Measurements from ENCODE around the gene CSF1R. TPM values are rescaled to one million over a fixed set of nuclear protein-coding genes. Genes with fewer than 3 reads are reported as not detected.
A peak's percentile ranks its signal among the peaks of the same experiment; 100 is the strongest.

CSF1R gene
- total RNA-seq, 3 donors from 2014 or later (not counting 1 experiment from before 2014, with no cell fraction given) = 4.9 to 39.0 (median 7.8) TPM

DNA sequence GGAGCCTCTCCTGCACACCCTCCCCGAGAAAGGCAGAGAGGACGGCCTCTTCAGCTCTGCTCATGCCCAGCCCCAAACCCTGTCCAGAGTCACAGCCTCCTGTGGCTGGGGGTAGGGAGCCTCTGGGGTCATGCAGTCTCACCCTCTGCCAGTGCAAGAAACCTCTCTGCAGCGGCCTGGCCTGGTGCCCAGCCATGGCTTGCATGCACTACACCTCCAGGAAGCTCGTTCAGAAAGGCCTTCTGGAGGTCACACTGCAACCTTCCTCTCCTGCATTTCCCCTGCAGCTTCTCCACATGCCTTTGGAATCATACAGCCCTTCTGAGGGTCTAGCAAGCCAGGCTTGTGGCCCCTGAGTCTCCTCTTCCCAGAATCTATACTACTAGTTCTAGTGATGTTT is 17.9 kb downstream of the CSF1R start:
- WGBS (ENCODE audit: insufficient coverage) = 56% methylated on average over 4 of the region's 4 CpGs
- TF ChIP-seq, protein P1, sequence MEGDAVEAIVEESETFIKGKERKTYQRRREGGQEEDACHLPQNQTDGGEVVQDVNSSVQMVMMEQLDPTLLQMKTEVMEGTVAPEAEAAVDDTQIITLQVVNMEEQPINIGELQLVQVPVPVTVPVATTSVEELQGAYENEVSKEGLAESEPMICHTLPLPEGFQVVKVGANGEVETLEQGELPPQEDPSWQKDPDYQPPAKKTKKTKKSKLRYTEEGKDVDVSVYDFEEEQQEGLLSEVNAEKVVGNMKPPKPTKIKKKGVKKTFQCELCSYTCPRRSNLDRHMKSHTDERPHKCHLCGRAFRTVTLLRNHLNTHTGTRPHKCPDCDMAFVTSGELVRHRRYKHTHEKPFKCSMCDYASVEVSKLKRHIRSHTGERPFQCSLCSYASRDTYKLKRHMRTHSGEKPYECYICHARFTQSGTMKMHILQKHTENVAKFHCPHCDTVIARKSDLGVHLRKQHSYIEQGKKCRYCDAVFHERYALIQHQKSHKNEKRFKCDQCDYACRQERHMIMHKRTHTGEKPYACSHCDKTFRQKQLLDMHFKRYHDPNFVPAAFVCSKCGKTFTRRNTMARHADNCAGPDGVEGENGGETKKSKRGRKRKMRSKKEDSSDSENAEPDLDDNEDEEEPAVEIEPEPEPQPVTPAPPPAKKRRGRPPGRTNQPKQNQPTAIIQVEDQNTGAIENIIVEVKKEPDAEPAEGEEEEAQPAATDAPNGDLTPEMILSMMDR (IDR thresholded peaks at IDR 0.05) = no peak
- intact Hi-C loops (cut with micrococcal nuclease) = no loop called here
- DNase-seq (no peak), ATAC-seq (no peak)
- H3K36me3 Mint-ChIP-seq = no peaks in the 10 kb centered on the region
- peaks cover 38 to 39% of the 10 kb centered on the region in 2 donors for H3K27me3 Mint-ChIP-seq (ENCODE audit: low read depth in 2 of 2)
- Histone ChIP-seq H3K27ac (ENCODE audit: low read length) (no peak overlapping the region), H3K4me3 (ENCODE audit: low read length) (no peak overlapping the region), H3K27me3 (ENCODE audit: control insufficient read depth, insufficient read depth, low read length) (no peaks in the 10 kb centered on the region), H3K36me3 (ENCODE audit: control insufficient read depth, insufficient read depth, low read length) (no peaks in the 10 kb centered on the region), H3K9me3 (ENCODE audit: control insufficient read depth, insufficient read depth, low read length) (no peaks in the 10 kb centered on the region), H3K4me1 (ENCODE audit: control insufficient read depth, insufficient read depth, low read length) (peaks cover 23% of the 10 kb centered on the region)
- H3K4me3 Mint-ChIP-seq = no peak overlapping the region
- H3K4me1 Mint-ChIP-seq = peaks cover 7 to 13% of the 10 kb centered on the region in 2 donors
- no peak overlapping the region for H3K27ac Mint-ChIP-seq
- H3K9me3 Mint-ChIP-seq = no peaks in the 10 kb centered on the region

- Histone ChIP-seq H3K4me1 (ENCODE audit: control insufficient read depth, insufficient read depth, low read length) (peaks cover 23% of the 10 kb centered on the region), H3K27me3 (ENCODE audit: control insufficient read depth, insufficient read depth, low read length) (no peaks in the 10 kb centered on the region), H3K36me3 (ENCODE audit: control insufficient read depth, insufficient read depth, low read length) (no peaks in the 10 kb centered on the region), H3K27ac (ENCODE audit: low read length) (no peak overlapping the region), H3K9me3 (ENCODE audit: control insufficient read depth, insufficient read depth, low read length) (no peaks in the 10 kb centered on the region), H3K4me3 (ENCODE audit: low read length) (no peak overlapping the region)
- H3K9me3 Mint-ChIP-seq = no peaks in the 10 kb centered on the region
- 90% methylated on average over 6 of the region's 6 CpGs for WGBS (ENCODE audit: insufficient coverage)
- intact Hi-C loops (cut with micrococcal nuclease) = no loop called here
- no peaks in the 10 kb centered on the region for H3K36me3 Mint-ChIP-seq
- peaks cover 41 to 42% of the 10 kb centered on the region in 2 donors for H3K27me3 Mint-ChIP-seq (ENCODE audit: low read depth in 2 of 2)
- TF ChIP-seq, protein P1 (IDR thresholded peaks at IDR 0.05) = no peak
- DNase-seq (no peak), ATAC-seq (no peak)
- no peak overlapping the region for H3K27ac Mint-ChIP-seq
- H3K4me1 Mint-ChIP-seq = peaks cover 7 to 13% of the 10 kb centered on the region in 2 donors
- no peak overlapping the region for H3K4me3 Mint-ChIP-seq
These were observed 18.3 kb downstream of the CSF1R start for GRCh38 chr5:150068071-150068470.

DNA sequence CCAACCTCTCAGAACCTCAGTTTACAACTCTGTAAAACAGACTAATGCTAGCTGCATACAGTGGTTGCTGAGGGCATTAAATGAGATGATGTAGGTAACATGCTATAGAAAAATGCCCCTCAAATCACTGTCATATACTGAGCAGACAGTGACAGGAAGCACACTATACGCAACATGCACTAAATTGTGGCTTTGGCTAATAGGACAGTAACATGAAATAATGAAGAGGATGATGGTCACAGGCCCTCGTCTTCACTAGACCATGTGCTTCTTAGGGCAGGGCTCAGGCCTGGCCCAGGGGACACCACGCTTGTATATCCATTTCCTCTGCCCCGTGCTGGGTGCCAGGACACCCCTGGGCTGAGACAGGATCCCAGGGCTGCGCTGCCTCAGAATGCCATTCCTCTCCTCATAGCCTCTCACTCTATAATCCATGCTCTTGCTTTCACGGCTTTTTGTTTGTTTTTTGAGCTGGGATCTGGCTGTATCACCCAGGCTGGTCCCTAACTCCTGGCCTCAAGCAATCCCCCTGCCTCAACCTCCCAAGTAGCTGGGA is 18.9 kb downstream of the CSF1R start:
- H3K36me3 Mint-ChIP-seq = no peaks in the 10 kb centered on the region
- H3K27me3 ChIP-seq (ENCODE audit: control insufficient read depth, insufficient read depth, low read length) = no peaks in the 10 kb centered on the region
- ATAC-seq (peak in 1 of 3 donors; percentile 10), DNase-seq (no peak)
- H3K4me1 Mint-ChIP-seq = peaks cover 7 to 13% of the 10 kb centered on the region in 2 donors
- H3K36me3 ChIP-seq (ENCODE audit: control insufficient read depth, insufficient read depth, low read length) = no peaks in the 10 kb centered on the region
- H3K27me3 Mint-ChIP-seq (ENCODE audit: low read depth in 2 of 2) = peaks cover 40 to 42% of the 10 kb centered on the region in 2 donors
- H3K9me3 Mint-ChIP-seq = no peaks in the 10 kb centered on the region
- H3K9me3 ChIP-seq (ENCODE audit: control insufficient read depth, insufficient read depth, low read length) = no peaks in the 10 kb centered on the region
- H3K4me3 ChIP-seq (ENCODE audit: low read length) = no peak overlapping the region
- H3K27ac Mint-ChIP-seq = no peak overlapping the region
- WGBS (ENCODE audit: insufficient coverage) = 89% methylated on average over 6 of the region's 6 CpGs
- no peak overlapping the region for H3K27ac ChIP-seq (ENCODE audit: low read length)
- H3K4me3 Mint-ChIP-seq = no peak overlapping the region
- intact Hi-C loops (cut with micrococcal nuclease) = no loop called here
- H3K4me1 ChIP-seq (ENCODE audit: control insufficient read depth, insufficient read depth, low read length) = peaks cover 23% of the 10 kb centered on the region
- TF ChIP-seq, protein P1 (IDR thresholded peaks at IDR 0.05) = no peak

DNA sequence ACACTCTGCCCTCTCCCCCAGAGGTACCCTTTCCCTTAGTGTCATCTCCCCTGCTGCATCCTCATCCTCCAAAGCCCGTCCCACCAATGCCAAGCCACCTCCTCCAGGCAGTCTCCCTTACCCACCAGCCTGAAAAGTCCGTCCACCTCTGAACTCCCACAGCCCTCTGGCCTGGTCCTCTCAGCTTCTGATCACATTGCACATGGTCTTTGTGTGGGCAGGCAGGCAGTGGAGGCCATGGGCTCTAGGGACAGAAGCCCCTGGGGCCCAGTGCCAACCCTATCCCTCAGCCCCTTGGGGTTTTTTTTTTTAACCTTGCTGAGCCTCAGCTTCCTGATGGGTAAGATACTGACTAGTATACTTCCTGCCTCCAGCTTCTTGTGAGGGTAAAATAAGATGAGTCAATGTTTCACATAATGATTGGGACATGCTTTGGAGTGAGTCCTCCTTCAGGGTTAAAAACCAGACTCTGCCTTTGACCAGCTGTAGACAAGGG is 19.4 kb downstream of the CSF1R start:
- H3K27ac ChIP-seq (ENCODE audit: low read length) = no peak overlapping the region
- peaks cover 23% of the 10 kb centered on the region for H3K4me1 ChIP-seq (ENCODE audit: control insufficient read depth, insufficient read depth, low read length)
- H3K36me3 ChIP-seq (ENCODE audit: control insufficient read depth, insufficient read depth, low read length) = no peaks in the 10 kb centered on the region
- no peaks in the 10 kb centered on the region for H3K9me3 ChIP-seq (ENCODE audit: control insufficient read depth, insufficient read depth, low read length)
- no peak overlapping the region for H3K4me3 ChIP-seq (ENCODE audit: low read length)
- H3K27me3 ChIP-seq (ENCODE audit: control insufficient read depth, insufficient read depth, low read length) = no peaks in the 10 kb centered on the region
- no peak overlapping the region for H3K4me3 Mint-ChIP-seq
- peaks cover 41 to 43% of the 10 kb centered on the region in 2 donors for H3K27me3 Mint-ChIP-seq (ENCODE audit: low read depth in 2 of 2)
- WGBS (ENCODE audit: insufficient coverage) = 43% methylated on average over 2 of the region's 2 CpGs
- intact Hi-C loops (cut with micrococcal nuclease) = no loop called here
- DNase-seq (no peak), ATAC-seq (peak in 2 of 3 donors; percentile 13 to 18)
- H3K27ac Mint-ChIP-seq = no peak overlapping the region
- TF ChIP-seq, protein P1 (IDR thresholded peaks at IDR 0.05) = no peak
- peaks cover 7 to 13% of the 10 kb centered on the region in 2 donors for H3K4me1 Mint-ChIP-seq
- no peaks in the 10 kb centered on the region for H3K9me3 Mint-ChIP-seq
- H3K36me3 Mint-ChIP-seq = no peaks in the 10 kb centered on the region
